ENCODE results near the gene BRWD1. TPM values are rescaled to one million over a fixed set of nuclear protein-coding genes. Genes with fewer than 3 reads are reported as not detected.
A peak's percentile ranks its signal among the peaks of the same experiment; 100 is the strongest.
"Not testable (repeated sequence)": the region's sequence is repeated elsewhere in the genome, so short reads cannot be mapped to it uniquely, and the experiment has no call there.

Gene BRWD1
- total and polyA plus RNA-seq, 2 experiments from 2014 or later, result 35.2 to 75.5 TPM

- peak; percentile 36 for DNase-seq (ENCODE audit: low spot score)
- not testable (repeated sequence) for ATAC-seq; H3K36me3 Mint-ChIP-seq (ENCODE audit: low read depth); H3K4me3 ChIP-seq; H3K9me2 ChIP-seq (ENCODE audit: insufficient read depth); H3K27ac ChIP-seq (ENCODE audit: low read depth); H3K36me3 ChIP-seq (ENCODE audit: insufficient read depth); H3K79me2 ChIP-seq (replicated peaks; ENCODE audit: insufficient read depth); H3K27me3 ChIP-seq (ENCODE audit: insufficient read depth); H4K20me1 ChIP-seq (replicated peaks; ENCODE audit: insufficient read depth); H3K9me3 Mint-ChIP-seq; H3K4me3 Mint-ChIP-seq; H2AFZ ChIP-seq; H3K27me3 Mint-ChIP-seq (ENCODE audit: insufficient read depth, low read depth, poor library complexity); H3F3A ChIP-seq (replicated peaks; ENCODE audit: low read depth); H3K27ac Mint-ChIP-seq; H3K4me2 ChIP-seq
- TF ChIP-seq CTCF (conservative IDR thresholded peaks at IDR 0.05; ENCODE audit: low read depth in 2 of 2), result peak in 1 of 2 experiments; percentile 45; a peak in 2 of 4 replicates
- peaks cover 15% of the 10 kb centered on the region for H3K4me1 ChIP-seq (ENCODE audit: insufficient read depth)
- peaks cover 13% of the 10 kb centered on the region; the same call in 2 of the 3 replicates for H3K4me1 Mint-ChIP-seq
Measured at GRCh38 chr21:39136138-39136537, 177.3 kb downstream of the BRWD1 start.

GRCh38 chr21:39134288-39134810 lies 179.1 kb downstream of the BRWD1 start:
- no peak for TF ChIP-seq EZH2phosphoT487 (IDR thresholded peaks at IDR 0.05; ENCODE audit: unreplicated experiment)
- no peak for TF ChIP-seq CREB1 (CRISPR knock-in tag; IDR thresholded peaks at IDR 0.05; ENCODE audit: low read depth)

More at GRCh38 chr21:39134288-39134810, 179.1 kb downstream of the BRWD1 start:
- no peak overlapping the region for H3K4me3 ChIP-seq
- H4K20me1 ChIP-seq (replicated peaks; ENCODE audit: insufficient read depth), result no peaks in the 10 kb centered on the region
- no peak overlapping the region for H2AFZ ChIP-seq
- H3K27ac ChIP-seq (ENCODE audit: low read depth), result no peak overlapping the region
- no peaks in the 10 kb centered on the region for H3K9me2 ChIP-seq (ENCODE audit: insufficient read depth)
- Mint-ChIP-seq H3K4me1 (peaks cover 13% of the 10 kb centered on the region; the same call in 2 of the 3 replicates), H3K9me3 (no peaks in the 10 kb centered on the region; the same call in 2 of the 3 replicates), H3K36me3 (ENCODE audit: low read depth) (no peaks in the 10 kb centered on the region), H3K27me3 (ENCODE audit: insufficient read depth, low read depth, poor library complexity) (peaks cover 3% of the 10 kb centered on the region), H3K4me3 (no peak overlapping the region), H3K27ac (no peak overlapping the region)
- no peaks in the 10 kb centered on the region for H3K79me2 ChIP-seq (replicated peaks; ENCODE audit: insufficient read depth)
- H3K4me1 ChIP-seq (ENCODE audit: insufficient read depth), result peaks cover 15% of the 10 kb centered on the region
- no peaks in the 10 kb centered on the region for H3F3A ChIP-seq (replicated peaks; ENCODE audit: low read depth)
- H3K36me3 ChIP-seq (ENCODE audit: insufficient read depth), result no peaks in the 10 kb centered on the region
- H3K27me3 ChIP-seq (ENCODE audit: insufficient read depth), result no peaks in the 10 kb centered on the region
- no peak overlapping the region for H3K4me2 ChIP-seq
- DNase-seq (ENCODE audit: low spot score) (no peak), ATAC-seq (no peak)

Small RNA genes lying within 50 kb of the gene (small RNA-seq; reads per million reads assigned to genes)
- not detected for gene RF00019 (ENCODE audit: low replicate concordance)

Other genes starting within 250 kb of the BRWD1 start
- 69.8 and 78.4 TPM in 2 replicates for gene PSMG1, start 130.2 kb downstream of the BRWD1 start, total RNA-seq (2014; rRNA removed; shearing (Covaris generic))
- 154 and 158 TPM in 2 replicates for gene PSMG1, start 130.2 kb downstream of the BRWD1 start, polyA plus RNA-seq (2016; fragmentation: Nextera tagmentation; extraction: Ambion mirVana)
- 403 and 462 TPM in 2 replicates for gene HMGN1, start 35.5 kb upstream of the BRWD1 start, total RNA-seq (2014; rRNA removed; shearing (Covaris generic))
- gene HMGN1, start 35.5 kb upstream of the BRWD1 start, polyA plus RNA-seq (2016; fragmentation: Nextera tagmentation; extraction: Ambion mirVana), result 800 and 889 TPM in 2 replicates
- gene LCA5L, start 132.1 kb upstream of the BRWD1 start, total RNA-seq (2014; rRNA removed; shearing (Covaris generic)), result 0.69 TPM in 1 of 2 replicates, not detected in the other
- 0.73 and 1.4 TPM in 2 replicates for gene LCA5L, start 132.1 kb upstream of the BRWD1 start, polyA plus RNA-seq (2016; fragmentation: Nextera tagmentation; extraction: Ambion mirVana)
- gene SH3BGR, start 138.3 kb upstream of the BRWD1 start, total RNA-seq (2014; rRNA removed; shearing (Covaris generic)), result 4.9 and 5.9 TPM in 2 replicates
- gene SH3BGR, start 138.3 kb upstream of the BRWD1 start, polyA plus RNA-seq (2016; fragmentation: Nextera tagmentation; extraction: Ambion mirVana), result 16.6 and 18.9 TPM in 2 replicates

Data from GM23338 (cell line).